Measurements from ENCODE around the gene MITF. TPM values are rescaled to one million over a fixed set of nuclear protein-coding genes. Genes with fewer than 3 reads are reported as not detected.

Gene MITF
- total and polyA plus RNA-seq, 2 of the 4 experiments (the other 2 are of a cell fraction): 6.5 to 16.7 TPM

DNA sequence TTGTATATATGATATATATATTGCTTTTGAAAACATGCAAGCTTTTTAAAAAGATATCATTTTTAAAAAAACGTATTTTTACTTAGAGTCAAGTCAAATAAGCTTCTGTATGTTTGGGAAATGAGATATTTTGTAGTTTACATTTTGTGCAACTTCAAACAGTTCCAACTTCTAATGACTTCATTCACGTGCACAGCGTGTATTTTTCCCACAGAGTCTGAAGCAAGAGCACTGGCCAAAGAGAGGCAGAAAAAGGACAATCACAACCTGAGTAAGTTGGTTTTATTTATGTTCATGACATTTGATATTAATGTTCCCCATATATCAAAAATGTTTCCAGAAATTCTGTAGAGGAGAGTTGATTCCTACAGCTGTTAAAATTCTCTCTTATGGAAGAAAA is 212.4 kb downstream of the MITF start:
- peaks cover 0 to 5% of the 10 kb centered on the region in 2 experiments; a peak in 2 of 4 replicates for H3K79me1 ChIP-seq (ENCODE audit: low read depth in 1 of 2, low read length in 2 of 2)
- H4K91ac ChIP-seq (ENCODE audit: insufficient read depth, low read depth, low read length): no peak overlapping the region
- no peak overlapping the region for H3K4me3 ChIP-seq (ENCODE audit: insufficient read depth, low read depth, low read length)
- no peak overlapping the region for H3K14ac ChIP-seq (replicated peaks; ENCODE audit: low read depth, low read length)
- ChIA-PET CTCF (interaction anchor here (1.5 to 1.6 kb wide), 2 partner anchors 261 to 280 kb away, joined by 4 to 6 read pairs; no protein-coding TSS in a partner anchor), POLR2A (ENCODE audit: unreplicated experiment) (no interaction called here)
- H3K4me1 ChIP-seq (ENCODE audit: control insufficient read depth, insufficient read depth, low read length): peaks cover 4% of the 10 kb centered on the region
- TF ChIP-seq BHLHE40 (IDR thresholded peaks at IDR 0.05; ENCODE audit: low read depth, low read length): peak; percentile 44; the same call in 1 of the 2 replicates
- no peak for TF ChIP-seq MXI1 (IDR thresholded peaks at IDR 0.05; ENCODE audit: borderline replicate concordance, low read depth, low read length)
- no peak overlapping the region for H3K18ac ChIP-seq (ENCODE audit: low read depth, low read length)
- no peak overlapping the region for H2BK15ac ChIP-seq (ENCODE audit: low read depth, low read length)
- H3K4ac ChIP-seq (ENCODE audit: low read depth, low read length): no peak overlapping the region
- H2AK9ac ChIP-seq (replicated peaks; ENCODE audit: low read depth, low read length, poor library complexity): no peak overlapping the region
- DNase-seq: peak; percentile 11
- H2AK5ac ChIP-seq (ENCODE audit: low read depth, low read length): no peak overlapping the region
- H3K27ac ChIP-seq (ENCODE audit: insufficient read depth, low read length): no peak overlapping the region; the same call in 1 of the 2 replicates
- H4K20me1 ChIP-seq (ENCODE audit: insufficient read depth, low read length): no peaks in the 10 kb centered on the region
- H3K9me3 ChIP-seq (ENCODE audit: control insufficient read depth, insufficient read depth, low read length): no peaks in the 10 kb centered on the region
- peak overlapping the region; percentile 48; the same call in 1 of the 2 replicates for H4K5ac ChIP-seq (ENCODE audit: low read depth, low read length)
- no peak overlapping the region for H2BK120ac ChIP-seq (ENCODE audit: low read depth, low read length)
- dilution Hi-C loops (cut with HindIII; ENCODE audit: low sequenced_read_pairs, unreplicated experiment): no loop called here
- H3K56ac ChIP-seq (ENCODE audit: extremely low read depth, insufficient read depth, low read length): peak overlapping the region; percentile 19; the same call in 1 of the 2 replicates
- H2AFZ ChIP-seq (replicated peaks; ENCODE audit: low read length, poor library complexity): no peak overlapping the region
- BruUV-seq (replicated peaks): no TSS peak
- no peaks in the 10 kb centered on the region for H3K27me3 ChIP-seq (ENCODE audit: control insufficient read depth, insufficient read depth, low read length)
- H3K9me1 ChIP-seq (ENCODE audit: insufficient read depth, low read length): no peaks in the 10 kb centered on the region
- no CpG with 5 or more reads among the region's 3 CpGs for WGBS, 2 experiments (ENCODE audit: extremely low coverage in 2 of 2, insufficient read length in 1 of 2)
- no peak overlapping the region for H3K23ac ChIP-seq (ENCODE audit: low read depth, low read length)
- H3K4me2 ChIP-seq (ENCODE audit: low read depth, low read length): no peak overlapping the region
- H3K9ac ChIP-seq (ENCODE audit: low read depth, low read length): no peak overlapping the region; the same call in 1 of the 2 replicates
- H3K36me3 ChIP-seq (ENCODE audit: control insufficient read depth, insufficient read depth, low read length): peaks cover 12% of the 10 kb centered on the region
- H2BK20ac ChIP-seq (ENCODE audit: low read depth, low read length): peak overlapping the region; percentile 66; the same call in 1 of the 2 replicates
- ATAC-seq (ENCODE audit: low read depth): no peak
- no peak overlapping the region for H2BK5ac ChIP-seq (ENCODE audit: low read depth, low read length, poor library complexity, severe bottlenecking)
- in situ Hi-C loops (cut with MboI; ENCODE audit: low sequenced_read_pairs): loop anchor here (10.0 to 25.0 kb wide), 2 partner anchors 507 to 789 kb away; no protein-coding TSS in a partner anchor
- H4K8ac ChIP-seq (ENCODE audit: low read depth in 2 of 2, low read length in 2 of 2): no peak overlapping the region
- intact Hi-C loops (cut with micrococcal nuclease): loop anchor here (2.0 to 10.0 kb wide), 3 partner anchors 507 to 791 kb away; no protein-coding TSS in a partner anchor

Data from IMR-90 (cell line).